H1 (cell line): Measurements from ENCODE around the gene EPG5. TPM values are rescaled to one million over a fixed set of nuclear protein-coding genes. Genes with fewer than 3 reads are reported as not detected.

Source experiments
- CTCF ChIA-PET: fragments of 300-600 bp; sonication (Branson Sonifier 250); formaldehyde crosslinking; loops from one replicate; lab custom pipeline; 2021; ENCODE audit not compliant: partially characterized antibody; lab: Charles Lee
- POLR2A ChIA-PET: fragments of 300-600 bp; sonication (Branson Sonifier 250); formaldehyde crosslinking; loops from one replicate; lab custom pipeline; 2021; ENCODE audit warnings: inconsistent platforms; ENCODE audit not compliant: partially characterized antibody; lab: Charles Lee
- DNase-seq, 2 experiments: peaks; one replicate each; pipeline versions ENCODE4 v3.0.0 to v3.0.0-alpha.2; 2010 to 2022; ENCODE audit warnings: low spot score in 2 of 2, low read depth in 1 of 2, mixed read lengths in 1 of 2
- FAIRE-seq: peaks from 2 replicates; lab custom pipeline; 2011; peaks lifted over from hg19 to GRCh38; lab: Jason Lieb, UNC
- H2AFZ ChIP-seq: 2 replicates; pipeline ENCODE4 v1.8.1; 2012; ENCODE audit warnings: low read length, inconsistent platforms
- H2AK5ac ChIP-seq: 2 replicates; pipeline ENCODE4 v1.6.1; 2013; ENCODE audit warnings: low read depth, low read length
- H2BK120ac ChIP-seq: replicated peaks from 2 replicates; pipeline ENCODE3; 2013; ENCODE audit warnings: low read depth, low read length, inconsistent platforms
- H2BK12ac ChIP-seq: 2 replicates; pipeline ENCODE4 v1.6.1; 2013; ENCODE audit warnings: low read depth, low read length
- H2BK15ac ChIP-seq: 2 replicates; pipeline ENCODE4 v1.6.1; 2013; ENCODE audit warnings: low read length
- H2BK20ac ChIP-seq: 2 replicates; pipeline ENCODE4 v1.6.1; 2013; ENCODE audit warnings: low read length
- H2BK5ac ChIP-seq: 2 replicates; pipeline ENCODE4 v1.6.1; 2013; ENCODE audit warnings: low read depth, low read length
- H3K14ac ChIP-seq: 2 replicates; pipeline ENCODE4 v1.6.1; 2013; ENCODE audit warnings: inconsistent platforms; ENCODE audit not compliant: insufficient read length
- H3K18ac ChIP-seq: 2 replicates; pipeline ENCODE4 v1.6.1; 2013; ENCODE audit warnings: low read length; ENCODE audit errors: extremely low read depth
- H3K23ac ChIP-seq: 2 replicates; pipeline ENCODE4 v1.6.1; 2013; ENCODE audit warnings: inconsistent platforms; ENCODE audit not compliant: insufficient read length
- H3K23me2 ChIP-seq: 2 replicates; pipeline ENCODE4 v1.6.1; 2013; ENCODE audit warnings: low read depth, low read length
- H3K27ac ChIP-seq: 2 replicates; pipeline ENCODE4 v1.6.1; 2011; ENCODE audit warnings: low read depth, low read length, inconsistent platforms
- H3K27me3 ChIP-seq, 4 experiments: replicated peaks in 1 of 4; 1 replicate in 1 of 4; 2 replicates in 3 of 4; pipeline versions ENCODE4 v1.6.1 to v1.8.1; 2011 to 2013; ENCODE audit warnings: low read length in 3 of 4, mild to moderate bottlenecking in 3 of 4, inconsistent platforms in 2 of 4, mixed read lengths in 2 of 4, moderate library complexity in 1 of 4; ENCODE audit not compliant: control insufficient read depth in 3 of 4, insufficient read depth in 3 of 4; ENCODE audit errors: extremely low read depth in 1 of 4
- H3K36me3 ChIP-seq, 4 experiments: 2 replicates each; pipeline versions ENCODE4 v1.6.1 to v1.8.1; 2011 to 2013; ENCODE audit warnings: mild to moderate bottlenecking in 4 of 4, low read length in 3 of 4, moderate library complexity in 2 of 4, control low read depth in 1 of 4, inconsistent platforms in 1 of 4; ENCODE audit not compliant: insufficient read depth in 4 of 4, control insufficient read depth in 2 of 4
- H3K4ac ChIP-seq: replicated peaks from 2 replicates; pipeline ENCODE3; 2013; ENCODE audit warnings: low read length, low read depth, mixed read lengths, inconsistent platforms; ENCODE audit not compliant: insufficient read length
- H3K4me1 ChIP-seq, 4 experiments: replicated peaks in 1 of 4; 1 replicate in 1 of 4; 2 replicates in 3 of 4; pipeline versions ENCODE4 v1.6.1 to v1.8.1; 2011 to 2013; ENCODE audit warnings: low read length in 3 of 4, inconsistent platforms in 2 of 4, mixed read lengths in 1 of 4; ENCODE audit not compliant: insufficient read depth in 4 of 4, control insufficient read depth in 3 of 4
- H3K4me2 ChIP-seq, 2 experiments: 2 replicates each; pipeline versions ENCODE4 v1.6.1 to v1.8.1; 2011 to 2013; ENCODE audit warnings: low read depth in 2 of 2, low read length in 2 of 2, control low read depth in 1 of 2, inconsistent platforms in 1 of 2, mild to moderate bottlenecking in 1 of 2; ENCODE audit not compliant: insufficient read depth in 1 of 2
- H3K4me3 ChIP-seq, 4 experiments: fragments of 200-600, 300-600 bp in 1 of 4; sonication (generic), shearing (Covaris generic), sonication (Bioruptor Twin) in 1 of 4; 2 replicates each; pipeline versions ENCODE4 v1.5.1 to v1.8.1; 2011 to 2016; ENCODE audit warnings: low read length in 4 of 4, low read depth in 3 of 4, control low read depth in 2 of 4, inconsistent platforms in 2 of 4, mild to moderate bottlenecking in 2 of 4, mixed read lengths in 1 of 4, moderate library complexity in 1 of 4; ENCODE audit not compliant: insufficient read depth in 2 of 4; ENCODE audit errors: extremely low read depth in 1 of 4
- H3K56ac ChIP-seq: replicated peaks from 2 replicates; pipeline ENCODE3; 2013; ENCODE audit warnings: low read depth, mild to moderate bottlenecking, mixed read lengths, low read length, inconsistent platforms; ENCODE audit not compliant: insufficient read length
- H3K79me1 ChIP-seq: 2 replicates; pipeline ENCODE4 v1.6.1; 2013; ENCODE audit warnings: low read depth, low read length, control low read depth
- H3K79me2 ChIP-seq, 2 experiments: 2 replicates each; pipeline versions ENCODE4 v1.6.1 to v1.8.1; 2012 to 2013; ENCODE audit warnings: low read length in 2 of 2, mild to moderate bottlenecking in 2 of 2, inconsistent platforms in 1 of 2; ENCODE audit not compliant: insufficient read depth in 2 of 2, control insufficient read depth in 1 of 2
- H3K9ac ChIP-seq, 4 experiments: replicated peaks in 1 of 4; 1 replicate in 1 of 4; 2 replicates in 3 of 4; pipeline versions ENCODE4 v1.6.1 to v1.8.1; 2011 to 2013; ENCODE audit warnings: low read depth in 3 of 4, low read length in 3 of 4, control low read depth in 2 of 4, mild to moderate bottlenecking in 2 of 4, moderate library complexity in 2 of 4, inconsistent platforms in 1 of 4; ENCODE audit errors: extremely low read depth in 1 of 4
- H3K9me3 ChIP-seq, 2 experiments: 2 replicates each; pipeline versions ENCODE4 v1.6.1 to v1.8.1; 2012 to 2013; ENCODE audit warnings: mild to moderate bottlenecking in 2 of 2, moderate library complexity in 2 of 2, control low read depth in 1 of 2, inconsistent platforms in 1 of 2, low read depth in 1 of 2, low read length in 1 of 2, mixed read lengths in 1 of 2; ENCODE audit not compliant: insufficient read depth in 2 of 2
- H4K20me1 ChIP-seq, 2 experiments: replicated peaks in 1 of 2; 2 replicates each; pipeline versions ENCODE3 to v1.8.1; 2011 to 2013; ENCODE audit warnings: inconsistent platforms in 2 of 2, low read length in 2 of 2, mild to moderate bottlenecking in 1 of 2; ENCODE audit not compliant: insufficient read depth in 2 of 2, control insufficient read depth in 1 of 2
- H4K5ac ChIP-seq: 2 replicates; pipeline ENCODE4 v1.6.1; 2013; ENCODE audit warnings: low read length, low read depth, mixed read lengths, inconsistent platforms; ENCODE audit not compliant: insufficient read length
- H4K8ac ChIP-seq: 2 replicates; pipeline ENCODE4 v1.8.0; 2013; ENCODE audit warnings: mild to moderate bottlenecking, moderate library complexity, low read length, inconsistent platforms; ENCODE audit not compliant: insufficient read depth; ENCODE audit errors: extremely low read depth
- H4K91ac ChIP-seq: replicated peaks from 2 replicates; pipeline ENCODE3; 2013; ENCODE audit warnings: low read length, mixed read lengths, inconsistent platforms; ENCODE audit not compliant: insufficient read length
- BRCA1 ChIP-seq: IDR thresholded peaks from 2 replicates; pipeline ENCODE4 v1.6.1; 2012; ENCODE audit warnings: low read depth, low read length, improper control_type of control experiment
- CREB1 ChIP-seq: IDR thresholded peaks from 2 replicates; pipeline ENCODE4 v1.6.1; 2012; ENCODE audit warnings: inconsistent platforms
- CTBP2 ChIP-seq: IDR thresholded peaks from 2 replicates; pipeline ENCODE4 v1.7.0; 2011; ENCODE audit warnings: borderline replicate concordance, mild to moderate bottlenecking, moderate library complexity, mixed read lengths, low read length; ENCODE audit not compliant: insufficient read depth, insufficient read length
- EZH2 ChIP-seq: fragments of 200-600 bp; sonication (generic); IDR thresholded peaks from 2 replicates; pipeline ENCODE4 v1.7.1; 2012; ENCODE audit warnings: low read depth, mild to moderate bottlenecking, moderate library complexity, low read length, inconsistent platforms; ENCODE audit not compliant: severe bottlenecking
- POLR2AphosphoS5 ChIP-seq: IDR thresholded peaks from 2 replicates; pipeline ENCODE4 v1.6.1; 2011; ENCODE audit warnings: low read depth, low read length
- RBBP5 ChIP-seq: IDR thresholded peaks from 2 replicates; pipeline ENCODE4 v1.7.1; 2012; ENCODE audit warnings: low read depth, mild to moderate bottlenecking, inconsistent platforms, low read length, moderate library complexity, borderline replicate concordance
- SAP30 ChIP-seq: fragments of 300-600 bp; sonication (generic); IDR thresholded peaks from 2 replicates; pipeline ENCODE4 v1.7.1; 2012; ENCODE audit warnings: low read length, moderate library complexity, mild to moderate bottlenecking, inconsistent platforms; ENCODE audit not compliant: insufficient read depth, insufficient replicate concordance
- WGBS, 2 experiments: shearing (Covaris generic) in 1 of 2; methylation state at CpG; one replicate each; pipeline versions ENCODE4 v1.1.6 to v1.1.7; 2013 to 2015; ENCODE audit warnings: low lambda C conversion rate in 2 of 2, mixed read lengths in 2 of 2, inconsistent platforms in 1 of 2, low coverage in 1 of 2, missing lambda C conversion rate in 1 of 2; ENCODE audit not compliant: insufficient replicate concordance in 2 of 2, insufficient coverage in 1 of 2, insufficient read length in 1 of 2; ENCODE audit errors: extremely low coverage in 1 of 2, missing lambda C conversion rate in 1 of 2; 5-methylcytosine and 5-hydroxymethylcytosine counted together
- polyA plus RNA-seq, 7 experiments: library from polyadenylated mRNA; depleted of rRNA in 3 of 7; stranded (reverse) in 5 of 7; unstranded in 2 of 7; fragments of >200 nt in 5 of 7; fragments of 200-250 nt in 2 of 7; gene quantifications; 1 replicate in 5 of 7; 2 replicates in 1 of 7; 4 replicates in 1 of 7; pipeline versions ENCODE4 v1.2.1 to v1.2.3, GENCODE V29; 2011 to 2013; ENCODE audit warnings: missing spikeins in 2 of 7, mixed read lengths in 2 of 7
- total RNA-seq: library from RNA; stranded (reverse); fragmentation: NEBNext Ultra II Directional; extraction: Animal tissue kit (Norgen Biotek cat#: 25700); gene quantifications from 2 replicates; pipeline ENCODE4 v1.2.1, GENCODE V29; 2021
- TF ChIP-seq, protein P1 (sequence below): IDR thresholded peaks from 2 replicates; pipeline ENCODE4 v1.6.1; 2012; ENCODE audit warnings: low read length, inconsistent platforms
- TF ChIP-seq, protein P2 (sequence below): IDR thresholded peaks from 2 replicates; pipeline ENCODE4 v1.6.1; 2011; ENCODE audit warnings: low read depth, mild to moderate bottlenecking, low read length; ENCODE audit not compliant: insufficient read depth

EPG5 gene
- total and polyA plus RNA-seq, 2 of the 8 experiments (the other 6 are each of a cell fraction or from before 2014, with no cell fraction given) = 14.1 to 18.3 TPM

GRCh38 chr18:45841765-45842442, 125.2 kb downstream of the EPG5 start:
- H2BK120ac ChIP-seq = no peak overlapping the region
- WGBS, 2 experiments = 95% methylated on average over 12 of the region's 12 CpGs; no CpG with 5 or more reads in 1 of the 2 experiments
- H3K4me2 ChIP-seq = no peak overlapping the region
- FAIRE-seq (no peak), DNase-seq (no peak)
- no peaks in the 10 kb centered on the region for H3K79me2 ChIP-seq
- no peak overlapping the region for H4K91ac ChIP-seq
- no peak overlapping the region for H2BK12ac ChIP-seq
- no peak overlapping the region for H2AK5ac ChIP-seq
- no peaks in the 10 kb centered on the region for H3K9me3 ChIP-seq
- CTCF ChIA-PET = interaction anchor here (1.5 to 4.0 kb wide), 4 partner anchors 37 to 118 kb away, joined by 3 to 20 read pairs (median 10); partner anchors contain the start of gene SLC14A1
- no peak overlapping the region for H3K56ac ChIP-seq
- H3K9ac ChIP-seq = no peak overlapping the region
- H3K23ac ChIP-seq = no peak overlapping the region
- no peak overlapping the region for H4K5ac ChIP-seq
- peaks cover 8 to 22% (median 17%) of the 10 kb centered on the region in 4 experiments for H3K27me3 ChIP-seq
- H3K27ac ChIP-seq = no peak overlapping the region
- H2AFZ ChIP-seq = no peak overlapping the region
- H3K4ac ChIP-seq = no peak overlapping the region
- no peaks in the 10 kb centered on the region for H3K79me1 ChIP-seq
- no peaks in the 10 kb centered on the region for H3K36me3 ChIP-seq
- no peak overlapping the region for H2BK20ac ChIP-seq
- no peak overlapping the region for H4K8ac ChIP-seq
- H3K4me3 ChIP-seq = no peak overlapping the region
- no peak for TF ChIP-seq CTBP2
- no peak for TF ChIP-seq EZH2
- TF ChIP-seq, protein P1, sequence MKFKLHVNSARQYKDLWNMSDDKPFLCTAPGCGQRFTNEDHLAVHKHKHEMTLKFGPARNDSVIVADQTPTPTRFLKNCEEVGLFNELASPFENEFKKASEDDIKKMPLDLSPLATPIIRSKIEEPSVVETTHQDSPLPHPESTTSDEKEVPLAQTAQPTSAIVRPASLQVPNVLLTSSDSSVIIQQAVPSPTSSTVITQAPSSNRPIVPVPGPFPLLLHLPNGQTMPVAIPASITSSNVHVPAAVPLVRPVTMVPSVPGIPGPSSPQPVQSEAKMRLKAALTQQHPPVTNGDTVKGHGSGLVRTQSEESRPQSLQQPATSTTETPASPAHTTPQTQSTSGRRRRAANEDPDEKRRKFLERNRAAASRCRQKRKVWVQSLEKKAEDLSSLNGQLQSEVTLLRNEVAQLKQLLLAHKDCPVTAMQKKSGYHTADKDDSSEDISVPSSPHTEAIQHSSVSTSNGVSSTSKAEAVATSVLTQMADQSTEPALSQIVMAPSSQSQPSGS = no peak
- TF ChIP-seq SAP30 = no peak
- TF ChIP-seq CREB1 = no peak
- no peak for TF ChIP-seq POLR2AphosphoS5
- TF ChIP-seq BRCA1 = no peak
- TF ChIP-seq, protein P2, sequence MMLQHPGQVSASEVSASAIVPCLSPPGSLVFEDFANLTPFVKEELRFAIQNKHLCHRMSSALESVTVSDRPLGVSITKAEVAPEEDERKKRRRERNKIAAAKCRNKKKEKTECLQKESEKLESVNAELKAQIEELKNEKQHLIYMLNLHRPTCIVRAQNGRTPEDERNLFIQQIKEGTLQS = no peak
- TF ChIP-seq RBBP5 = no peak
- no peak overlapping the region for H3K14ac ChIP-seq
- peaks cover 4% of the 10 kb centered on the region; the same call in 1 of the 2 replicates for H3K23me2 ChIP-seq
- H3K4me1 ChIP-seq = peaks cover 1 to 13% (median 5%) of the 10 kb centered on the region in 4 experiments; a peak in 6 of 7 replicates
- POLR2A ChIA-PET = no interaction called here
- H3K18ac ChIP-seq = no peak overlapping the region
- H2BK5ac ChIP-seq = no peak overlapping the region
- no peak overlapping the region for H2BK15ac ChIP-seq
- no peaks in the 10 kb centered on the region for H4K20me1 ChIP-seq
